ENCODE data around the gene IYD.

IYD gene

GRCh38 chr6:150412221-150412620 is 43.4 kb downstream of the IYD start:
- TF ChIP-seq, protein P1, sequence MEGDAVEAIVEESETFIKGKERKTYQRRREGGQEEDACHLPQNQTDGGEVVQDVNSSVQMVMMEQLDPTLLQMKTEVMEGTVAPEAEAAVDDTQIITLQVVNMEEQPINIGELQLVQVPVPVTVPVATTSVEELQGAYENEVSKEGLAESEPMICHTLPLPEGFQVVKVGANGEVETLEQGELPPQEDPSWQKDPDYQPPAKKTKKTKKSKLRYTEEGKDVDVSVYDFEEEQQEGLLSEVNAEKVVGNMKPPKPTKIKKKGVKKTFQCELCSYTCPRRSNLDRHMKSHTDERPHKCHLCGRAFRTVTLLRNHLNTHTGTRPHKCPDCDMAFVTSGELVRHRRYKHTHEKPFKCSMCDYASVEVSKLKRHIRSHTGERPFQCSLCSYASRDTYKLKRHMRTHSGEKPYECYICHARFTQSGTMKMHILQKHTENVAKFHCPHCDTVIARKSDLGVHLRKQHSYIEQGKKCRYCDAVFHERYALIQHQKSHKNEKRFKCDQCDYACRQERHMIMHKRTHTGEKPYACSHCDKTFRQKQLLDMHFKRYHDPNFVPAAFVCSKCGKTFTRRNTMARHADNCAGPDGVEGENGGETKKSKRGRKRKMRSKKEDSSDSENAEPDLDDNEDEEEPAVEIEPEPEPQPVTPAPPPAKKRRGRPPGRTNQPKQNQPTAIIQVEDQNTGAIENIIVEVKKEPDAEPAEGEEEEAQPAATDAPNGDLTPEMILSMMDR (conservative IDR thresholded peaks at IDR 0.05; ENCODE audit: low read depth): no peak
- POLR2A ChIA-PET (ENCODE audit: low non-redundant PET): no interaction called here
- no peak overlapping the region for H3K27ac ChIP-seq
- no peak for DNase-seq (ENCODE audit: low spot score)
- CTCF ChIA-PET: no interaction called here

GRCh38 chr6:150413198-150413597 is 44.4 kb downstream of the IYD start:
- no peak overlapping the region for H3K27ac ChIP-seq
- ChIA-PET CTCF (no interaction called here), POLR2A (ENCODE audit: low non-redundant PET) (no interaction called here)
- TF ChIP-seq, protein P1 (conservative IDR thresholded peaks at IDR 0.05; ENCODE audit: low read depth): no peak
- DNase-seq (ENCODE audit: low spot score): no peak

DNA sequence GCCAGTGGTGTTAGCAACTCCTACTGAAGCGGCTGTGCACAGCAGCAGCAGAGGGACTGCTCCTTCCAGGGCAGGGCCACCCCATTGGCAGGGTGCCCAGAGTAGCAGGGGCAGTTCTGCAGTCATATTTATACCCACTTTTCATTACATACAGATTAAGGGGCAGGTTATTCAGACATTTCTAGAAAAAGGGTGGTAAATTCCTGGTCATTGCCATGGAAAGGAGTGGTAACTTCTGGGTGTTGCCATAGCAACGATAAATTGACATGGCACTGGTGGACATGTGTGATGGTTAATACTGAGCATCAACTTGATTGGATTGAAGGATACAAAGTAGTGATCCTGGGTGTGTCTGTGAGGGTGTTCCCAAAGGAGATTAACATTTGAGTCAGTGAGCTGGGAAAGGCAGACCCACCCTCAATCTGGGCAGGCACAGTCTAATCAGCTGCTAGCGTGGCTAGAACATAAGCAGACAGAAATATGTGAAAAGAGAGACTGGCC is 45.0 kb downstream of the IYD start:
- TF ChIP-seq, protein P1 (conservative IDR thresholded peaks at IDR 0.05; ENCODE audit: low read depth): no peak
- no peak for DNase-seq (ENCODE audit: low spot score)
- H3K27ac ChIP-seq: no peak overlapping the region
- CTCF ChIA-PET: interaction anchor here (0.6 kb wide), 1 partner anchor 128 kb away, joined by 5 read pairs; no protein-coding TSS in a partner anchor
- POLR2A ChIA-PET (ENCODE audit: low non-redundant PET): no interaction called here

DNA sequence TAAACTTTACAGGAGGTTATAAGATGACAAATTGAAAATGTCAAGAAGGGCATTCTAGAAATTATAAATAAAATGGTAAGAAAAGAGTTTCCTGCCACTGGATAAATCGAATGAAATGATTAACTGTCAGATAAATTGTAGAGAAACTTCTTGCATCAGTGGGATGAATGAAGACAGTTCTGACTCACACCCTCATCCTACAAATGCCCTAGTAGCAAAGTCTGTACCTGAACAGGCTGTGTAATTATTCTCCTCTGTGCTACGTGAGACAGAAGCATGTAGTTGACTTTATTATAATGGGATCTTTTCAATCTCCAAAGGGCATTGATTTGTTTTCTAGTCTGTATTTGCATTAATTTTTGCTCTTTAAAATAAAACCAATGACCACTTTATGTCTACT is 47.3 kb downstream of the IYD start:
- ChIA-PET POLR2A (ENCODE audit: low non-redundant PET) (no interaction called here), CTCF (interaction anchor here (1.1 to 1.5 kb wide), 2 partner anchors 399 to 402 kb away, joined by 7 read pairs; no protein-coding TSS in a partner anchor)
- no peak for DNase-seq (ENCODE audit: low spot score)
- no peak overlapping the region for H3K27ac ChIP-seq
- TF ChIP-seq, protein P1 (conservative IDR thresholded peaks at IDR 0.05; ENCODE audit: low read depth): no peak

- POLR2A ChIA-PET (ENCODE audit: low non-redundant PET): no interaction called here
- DNase-seq (ENCODE audit: low spot score): no peak
- CTCF ChIA-PET: interaction anchor here (0.5 to 2.6 kb wide), 6 partner anchors 9 to 1269 kb away, joined by 3 to 33 read pairs (median 8); no protein-coding TSS in a partner anchor
- TF ChIP-seq, protein P1 (conservative IDR thresholded peaks at IDR 0.05; ENCODE audit: low read depth): no peak
- no peak overlapping the region for H3K27ac ChIP-seq
Measured at GRCh38 chr6:150417250-150417649, 48.4 kb downstream of the IYD start.

- DNase-seq (ENCODE audit: low spot score): peak; percentile 83
- ChIA-PET CTCF (interaction anchor here (0.5 to 2.6 kb wide), 29 partner anchors 8 to 1268 kb away, joined by 3 to 33 read pairs (median 3); no protein-coding TSS in a partner anchor), POLR2A (ENCODE audit: low non-redundant PET) (no interaction called here)
- peak overlapping the region; percentile 72 for H3K27ac ChIP-seq
- TF ChIP-seq, protein P1 (conservative IDR thresholded peaks at IDR 0.05; ENCODE audit: low read depth): peak; percentile 86
Measured at GRCh38 chr6:150417899-150418826, 49.4 kb downstream of the IYD start.

All from RWPE1 (cell line).